ENCODE measurements around the gene EPB41L4B.

DNA sequence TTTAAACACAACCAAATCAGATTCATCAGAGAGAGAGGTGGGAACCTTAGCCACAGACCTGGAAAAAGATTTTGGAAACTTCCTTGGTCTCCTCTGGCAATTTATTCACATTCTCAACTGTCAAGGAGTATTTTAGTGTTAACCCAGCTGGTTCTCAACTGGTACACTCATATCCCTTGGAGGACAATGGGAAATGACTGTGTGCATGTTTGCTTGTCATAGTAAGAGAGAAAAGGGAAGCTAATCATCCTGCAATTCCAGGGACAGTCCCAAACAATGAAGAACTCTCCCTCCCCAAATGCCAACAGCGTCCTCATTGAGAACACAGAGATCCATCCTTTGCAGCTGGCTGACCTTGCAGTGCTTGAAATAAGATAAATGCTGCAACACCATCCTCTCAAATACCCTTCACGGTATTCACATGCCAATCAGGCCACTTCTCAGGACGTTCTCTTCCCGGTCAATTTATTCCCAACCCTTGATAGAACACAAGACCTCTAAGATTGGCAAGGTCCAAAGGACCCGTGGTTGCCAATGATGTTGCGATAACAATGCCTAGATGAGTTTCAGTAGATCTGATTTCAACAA lies 75.5 kb downstream of the EPB41L4B start:
- TF ChIP-seq, protein P1, sequence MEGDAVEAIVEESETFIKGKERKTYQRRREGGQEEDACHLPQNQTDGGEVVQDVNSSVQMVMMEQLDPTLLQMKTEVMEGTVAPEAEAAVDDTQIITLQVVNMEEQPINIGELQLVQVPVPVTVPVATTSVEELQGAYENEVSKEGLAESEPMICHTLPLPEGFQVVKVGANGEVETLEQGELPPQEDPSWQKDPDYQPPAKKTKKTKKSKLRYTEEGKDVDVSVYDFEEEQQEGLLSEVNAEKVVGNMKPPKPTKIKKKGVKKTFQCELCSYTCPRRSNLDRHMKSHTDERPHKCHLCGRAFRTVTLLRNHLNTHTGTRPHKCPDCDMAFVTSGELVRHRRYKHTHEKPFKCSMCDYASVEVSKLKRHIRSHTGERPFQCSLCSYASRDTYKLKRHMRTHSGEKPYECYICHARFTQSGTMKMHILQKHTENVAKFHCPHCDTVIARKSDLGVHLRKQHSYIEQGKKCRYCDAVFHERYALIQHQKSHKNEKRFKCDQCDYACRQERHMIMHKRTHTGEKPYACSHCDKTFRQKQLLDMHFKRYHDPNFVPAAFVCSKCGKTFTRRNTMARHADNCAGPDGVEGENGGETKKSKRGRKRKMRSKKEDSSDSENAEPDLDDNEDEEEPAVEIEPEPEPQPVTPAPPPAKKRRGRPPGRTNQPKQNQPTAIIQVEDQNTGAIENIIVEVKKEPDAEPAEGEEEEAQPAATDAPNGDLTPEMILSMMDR (conservative IDR thresholded peaks at IDR 0.05; ENCODE audit: low read depth in 2 of 2): no peak
- TF ChIP-seq POLR2AphosphoS5 (IDR thresholded peaks at IDR 0.05; ENCODE audit: low read depth): no peak
- TF ChIP-seq CREB1 (CRISPR knock-in tag; IDR thresholded peaks at IDR 0.05; ENCODE audit: low read depth): no peak
- TF ChIP-seq EZH2 (IDR thresholded peaks at IDR 0.05; ENCODE audit: low read depth, unreplicated experiment): no peak
